ENCODE measurements around the gene RECQL5. TPM values are rescaled to one million over a fixed set of nuclear protein-coding genes. Genes with fewer than 3 reads are reported as not detected.

Gene RECQL5
- total RNA-seq, 1 donor from 2014 or later = 18.7 TPM

- H3K27me3 ChIP-seq (ENCODE audit: control insufficient read depth, insufficient read depth, low read length) = peaks cover 12% of the 10 kb centered on the region
- H3K4me3 ChIP-seq (ENCODE audit: low read depth, low read length) = no peak overlapping the region
- TF ChIP-seq CTCF (IDR thresholded peaks at IDR 0.05; ENCODE audit: insufficient read depth, low read length, poor library complexity, severe bottlenecking) = no peak
- no peaks in the 10 kb centered on the region for H3K36me3 ChIP-seq (ENCODE audit: control insufficient read depth, insufficient read depth, low read length)
- DNase-seq (ENCODE audit: low read depth) = no peak
Measured at GRCh38 chr17:75624714-75625345, 42.1 kb downstream of the RECQL5 start.

- Histone ChIP-seq H3K36me3 (ENCODE audit: control insufficient read depth, insufficient read depth, low read length) (no peaks in the 10 kb centered on the region), H3K27me3 (ENCODE audit: control insufficient read depth, insufficient read depth, low read length) (peaks cover 17% of the 10 kb centered on the region), H3K4me3 (ENCODE audit: low read depth, low read length) (no peak overlapping the region)
- no peak for DNase-seq (ENCODE audit: low read depth)
- no peak for TF ChIP-seq CTCF (IDR thresholded peaks at IDR 0.05; ENCODE audit: insufficient read depth, low read length, poor library complexity, severe bottlenecking)
Measured at GRCh38 chr17:75624021-75624420, 42.9 kb downstream of the RECQL5 start.

GRCh38 chr17:75623386-75623785, 43.6 kb downstream of the RECQL5 start:
- TF ChIP-seq CTCF (IDR thresholded peaks at IDR 0.05; ENCODE audit: insufficient read depth, low read length, poor library complexity, severe bottlenecking) = no peak
- Histone ChIP-seq H3K27me3 (ENCODE audit: control insufficient read depth, insufficient read depth, low read length) (peaks cover 17% of the 10 kb centered on the region), H3K36me3 (ENCODE audit: control insufficient read depth, insufficient read depth, low read length) (no peaks in the 10 kb centered on the region), H3K4me3 (ENCODE audit: low read depth, low read length) (no peak overlapping the region)
- DNase-seq (ENCODE audit: low read depth) = no peak

- Histone ChIP-seq H3K4me3 (ENCODE audit: low read depth, low read length) (no peak overlapping the region), H3K36me3 (ENCODE audit: control insufficient read depth, insufficient read depth, low read length) (no peaks in the 10 kb centered on the region), H3K27me3 (ENCODE audit: control insufficient read depth, insufficient read depth, low read length) (peaks cover 17% of the 10 kb centered on the region)
- TF ChIP-seq CTCF (IDR thresholded peaks at IDR 0.05; ENCODE audit: insufficient read depth, low read length, poor library complexity, severe bottlenecking) = no peak
- DNase-seq (ENCODE audit: low read depth) = no peak
Measured at GRCh38 chr17:75622771-75623273, 44.1 kb downstream of the RECQL5 start.

- peaks cover 20% of the 10 kb centered on the region for H3K27me3 ChIP-seq (ENCODE audit: control insufficient read depth, insufficient read depth, low read length)
- no peak for TF ChIP-seq CTCF (IDR thresholded peaks at IDR 0.05; ENCODE audit: insufficient read depth, low read length, poor library complexity, severe bottlenecking)
- H3K4me3 ChIP-seq (ENCODE audit: low read depth, low read length) = no peak overlapping the region
- no peaks in the 10 kb centered on the region for H3K36me3 ChIP-seq (ENCODE audit: control insufficient read depth, insufficient read depth, low read length)
- DNase-seq (ENCODE audit: low read depth) = no peak
Measured at GRCh38 chr17:75622076-75622475, 44.9 kb downstream of the RECQL5 start.

GRCh38 chr17:75621489-75621888, 45.5 kb downstream of the RECQL5 start:
- H3K36me3 ChIP-seq (ENCODE audit: control insufficient read depth, insufficient read depth, low read length) = no peaks in the 10 kb centered on the region
- H3K27me3 ChIP-seq (ENCODE audit: control insufficient read depth, insufficient read depth, low read length) = peaks cover 20% of the 10 kb centered on the region
- DNase-seq (ENCODE audit: low read depth) = no peak
- H3K4me3 ChIP-seq (ENCODE audit: low read depth, low read length) = no peak overlapping the region
- no peak for TF ChIP-seq CTCF (IDR thresholded peaks at IDR 0.05; ENCODE audit: insufficient read depth, low read length, poor library complexity, severe bottlenecking)
